NCI-H345 treated with DMSO at 0.1 percent for 48 hours (cell line): ENCODE data around the gene CARD11.

ENCODE experiments used
- DNase-seq: peaks from one replicate; lab custom pipeline; 2025; ENCODE audit not compliant: unreplicated experiment; lab: John Stamatoyannopoulos, UW

Gene CARD11

DNA sequence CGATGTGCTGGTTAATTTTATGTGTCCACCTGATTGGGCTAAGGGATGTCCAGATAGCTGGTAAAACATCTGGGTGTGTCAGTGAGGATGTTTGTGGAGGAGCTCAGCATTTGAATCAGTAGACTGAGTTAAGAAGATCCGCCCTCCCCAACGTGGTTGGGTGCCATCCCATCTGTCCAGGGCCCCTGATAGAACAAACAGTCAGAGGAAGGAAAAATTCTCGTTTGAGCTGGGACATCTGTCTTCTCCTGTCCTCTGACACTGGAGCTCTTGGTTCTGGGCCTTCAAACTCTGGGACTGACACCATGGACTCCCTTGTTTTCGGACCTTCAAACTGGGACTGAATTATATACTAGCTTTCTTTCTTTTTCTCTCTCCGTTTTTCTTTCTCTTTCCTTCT lies 59.6 kb downstream of the CARD11 start:
- no peak for DNase-seq

DNA sequence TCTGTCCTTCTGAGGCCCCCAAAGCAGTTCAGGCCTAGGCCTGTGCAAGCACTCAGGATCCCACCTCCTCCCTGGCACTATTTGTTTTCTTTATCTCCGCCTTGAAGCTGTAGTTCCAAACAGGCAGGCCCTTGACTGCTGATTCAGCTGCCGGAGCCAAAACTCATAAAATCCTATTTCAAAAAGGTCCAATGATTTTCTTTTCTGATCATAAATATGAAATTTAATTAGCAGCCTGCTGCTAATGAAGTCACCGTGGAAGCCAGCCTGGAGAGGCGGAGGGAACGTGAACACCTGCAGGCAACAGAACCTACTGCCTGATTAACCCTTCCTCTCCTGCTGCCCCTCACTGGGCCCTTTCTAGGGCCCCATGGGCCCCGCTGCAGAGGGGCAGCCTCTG lies 60.1 kb downstream of the CARD11 start:
- no peak for DNase-seq

DNA sequence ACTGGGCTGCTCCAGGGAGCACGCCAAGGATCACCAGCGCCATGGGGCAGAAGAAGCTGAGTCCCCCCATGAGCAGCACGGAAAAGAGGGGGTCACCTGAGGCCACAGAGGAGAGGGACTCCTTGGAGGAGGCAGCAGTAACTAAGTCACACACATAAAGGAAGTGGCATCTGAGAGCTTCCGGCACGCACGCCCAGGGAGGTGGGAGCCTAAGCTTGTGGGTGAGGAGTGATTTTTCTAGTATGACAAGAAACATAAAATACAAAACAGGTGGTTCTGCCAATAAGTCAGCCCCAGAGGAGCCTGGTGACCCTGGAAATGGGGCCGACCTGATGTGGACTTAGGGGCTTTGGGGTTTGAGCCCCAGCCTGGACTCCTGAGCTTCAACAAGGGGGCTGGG lies 60.8 kb downstream of the CARD11 start:
- DNase-seq, result no peak

DNA sequence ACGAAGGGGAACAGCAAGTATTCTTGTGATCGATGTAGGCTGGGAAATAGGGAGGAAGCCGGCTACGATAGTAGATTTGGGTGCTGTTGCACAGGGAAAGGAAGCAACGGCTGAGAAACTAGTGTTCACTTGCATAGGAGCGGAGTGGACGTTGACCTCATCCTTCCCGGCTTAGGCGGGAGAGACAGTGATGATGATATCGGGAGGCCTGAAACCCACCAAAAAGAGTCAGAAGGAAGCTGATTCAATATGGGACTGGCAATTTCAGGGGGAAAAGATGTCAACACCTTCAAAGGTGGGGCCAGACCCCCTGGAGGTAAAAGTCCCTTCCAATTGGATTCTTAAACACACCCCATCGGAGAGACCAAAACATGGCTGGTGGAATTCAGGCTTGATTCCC lies 61.3 kb downstream of the CARD11 start:
- DNase-seq, result no peak

DNA sequence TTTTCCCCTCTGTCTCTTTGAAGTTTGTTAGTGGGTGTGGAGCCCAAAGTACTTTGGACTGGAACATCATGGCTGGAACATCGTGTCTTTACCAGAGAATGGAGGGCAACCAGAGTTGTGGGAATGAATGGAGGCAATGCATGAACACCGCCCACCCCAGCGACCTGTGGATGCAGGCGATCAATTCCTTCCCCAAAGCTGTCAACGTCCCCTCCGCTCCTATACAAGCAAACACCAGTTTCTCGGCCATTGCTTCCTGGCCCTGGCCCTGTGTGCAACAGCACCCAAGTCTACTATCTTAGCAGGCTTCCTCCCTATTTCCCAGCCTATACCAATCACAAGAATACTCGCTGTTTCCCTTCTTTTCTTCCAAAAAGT lies 62.6 kb downstream of the CARD11 start:
- DNase-seq, result no peak

DNA sequence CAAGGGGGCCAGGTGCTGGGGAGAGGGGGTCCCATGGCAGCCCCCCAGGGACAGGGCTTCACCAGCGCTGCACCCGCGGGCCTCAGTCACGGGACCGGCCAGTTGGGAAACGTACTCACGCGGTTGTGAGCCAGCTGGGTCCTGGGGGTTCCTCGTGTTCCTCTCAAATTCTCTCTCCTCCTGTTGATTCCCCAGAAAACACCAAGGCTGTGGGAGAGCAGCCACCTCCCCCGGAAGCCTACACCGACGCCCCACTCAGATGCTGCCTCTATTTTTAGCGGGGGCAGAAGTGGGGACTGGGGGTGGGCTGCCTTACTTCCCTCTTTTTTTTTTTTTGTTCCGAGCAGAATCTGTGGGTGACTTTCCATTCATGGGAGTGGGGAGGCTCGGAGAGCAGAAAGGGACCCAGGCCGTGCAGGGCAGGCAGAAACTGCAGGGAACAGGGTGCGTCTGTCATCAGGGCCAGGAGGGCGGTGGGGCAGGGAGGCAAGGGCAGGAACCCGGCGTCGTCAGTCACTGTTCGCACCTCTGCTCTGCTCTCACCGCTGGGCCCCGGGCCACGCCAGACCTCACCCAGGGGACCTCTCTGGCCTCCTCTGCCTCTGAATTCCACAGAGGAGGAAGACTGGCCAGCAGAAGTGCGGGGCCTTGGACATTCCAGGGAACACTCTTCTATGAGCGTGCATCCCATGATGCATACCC lies 63.1 kb downstream of the CARD11 start:
- no peak for DNase-seq

DNA sequence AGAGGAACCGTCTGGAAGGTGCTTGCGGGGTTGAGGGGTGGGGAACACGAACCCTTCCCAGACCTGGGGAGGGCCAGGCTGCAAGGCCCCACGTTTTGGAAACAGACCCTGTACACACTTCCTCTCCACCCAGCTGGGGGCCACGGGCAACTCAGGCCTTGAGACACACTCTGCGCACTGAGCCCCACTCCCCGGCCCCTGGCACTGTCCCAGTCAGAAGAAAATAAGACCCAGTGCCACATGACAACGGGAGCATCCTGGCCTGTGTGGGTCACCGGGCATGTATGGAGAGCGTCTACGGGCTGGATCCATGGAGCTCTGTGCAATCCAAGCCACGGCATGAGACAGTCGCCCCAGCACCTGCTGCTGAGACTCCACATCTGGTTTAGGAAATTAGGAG lies 63.7 kb downstream of the CARD11 start:
- DNase-seq, result no peak

DNA sequence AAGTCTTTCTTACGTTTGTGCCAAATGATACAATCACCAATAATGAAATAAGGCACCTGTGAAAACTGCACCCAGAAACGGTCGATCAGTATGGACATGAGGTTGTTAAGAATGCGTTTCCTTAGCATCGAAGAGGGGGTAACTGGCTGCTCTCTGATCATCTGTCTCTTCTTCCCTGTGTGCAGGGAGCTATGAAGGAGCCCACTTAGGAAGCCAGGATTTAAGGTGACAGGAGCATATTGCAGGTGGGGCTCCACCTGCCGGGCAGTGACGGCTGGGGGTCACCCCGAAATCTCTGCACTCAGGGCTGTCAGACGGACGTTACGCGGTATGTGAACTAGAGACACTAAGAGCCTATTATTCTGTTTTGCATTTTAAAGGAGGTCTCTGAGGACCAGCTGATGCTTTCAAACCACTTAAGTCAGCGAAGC lies 64.5 kb downstream of the CARD11 start:
- no peak for DNase-seq

DNA sequence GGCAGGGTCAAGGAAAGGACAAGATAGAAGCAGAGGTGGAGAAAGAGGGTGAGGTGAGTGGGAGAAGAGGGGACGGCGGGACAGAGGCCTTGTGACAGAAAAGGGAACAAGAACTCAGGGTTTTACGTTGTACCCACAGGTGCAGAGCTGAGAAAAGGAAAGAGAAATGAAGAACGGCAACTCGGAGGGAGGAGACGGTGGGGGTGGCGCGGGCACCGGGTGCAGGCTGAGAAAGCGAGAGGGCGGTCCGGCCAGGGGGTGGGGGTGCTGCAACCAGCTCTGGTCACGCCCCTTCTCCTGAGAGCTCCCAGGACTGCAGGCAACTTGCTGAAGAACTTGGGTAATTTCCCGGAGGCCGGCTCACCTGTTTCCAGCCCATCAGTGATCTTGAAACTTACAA lies 65.3 kb downstream of the CARD11 start:
- DNase-seq, result no peak

DNA sequence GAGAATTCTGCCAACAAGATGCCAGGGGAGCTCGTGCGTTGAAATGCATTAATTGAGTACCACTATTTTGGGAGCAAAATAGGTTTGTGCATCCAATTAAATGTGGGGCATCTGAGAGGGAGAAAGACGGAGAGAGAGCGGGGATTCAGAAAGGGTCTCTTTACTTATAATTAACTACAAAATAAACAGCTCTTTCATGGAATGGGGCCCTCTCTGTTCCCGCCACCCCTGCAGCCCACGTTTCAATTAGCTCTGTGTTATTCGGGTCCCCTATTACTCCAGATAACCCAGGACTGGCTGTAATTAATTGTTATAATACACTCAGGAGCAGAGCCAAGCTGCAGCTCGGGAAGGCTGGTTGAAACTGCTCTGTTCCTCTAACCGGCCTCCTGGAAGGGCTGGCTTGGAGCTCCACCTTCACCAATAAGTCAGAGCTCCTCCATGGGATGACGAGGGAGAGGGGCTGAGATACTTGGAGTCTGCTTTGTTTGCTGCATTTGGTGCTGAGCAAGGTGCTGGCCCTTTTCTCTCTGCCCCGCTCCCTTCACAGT lies 67.8 kb downstream of the CARD11 start:
- no peak for DNase-seq

DNA sequence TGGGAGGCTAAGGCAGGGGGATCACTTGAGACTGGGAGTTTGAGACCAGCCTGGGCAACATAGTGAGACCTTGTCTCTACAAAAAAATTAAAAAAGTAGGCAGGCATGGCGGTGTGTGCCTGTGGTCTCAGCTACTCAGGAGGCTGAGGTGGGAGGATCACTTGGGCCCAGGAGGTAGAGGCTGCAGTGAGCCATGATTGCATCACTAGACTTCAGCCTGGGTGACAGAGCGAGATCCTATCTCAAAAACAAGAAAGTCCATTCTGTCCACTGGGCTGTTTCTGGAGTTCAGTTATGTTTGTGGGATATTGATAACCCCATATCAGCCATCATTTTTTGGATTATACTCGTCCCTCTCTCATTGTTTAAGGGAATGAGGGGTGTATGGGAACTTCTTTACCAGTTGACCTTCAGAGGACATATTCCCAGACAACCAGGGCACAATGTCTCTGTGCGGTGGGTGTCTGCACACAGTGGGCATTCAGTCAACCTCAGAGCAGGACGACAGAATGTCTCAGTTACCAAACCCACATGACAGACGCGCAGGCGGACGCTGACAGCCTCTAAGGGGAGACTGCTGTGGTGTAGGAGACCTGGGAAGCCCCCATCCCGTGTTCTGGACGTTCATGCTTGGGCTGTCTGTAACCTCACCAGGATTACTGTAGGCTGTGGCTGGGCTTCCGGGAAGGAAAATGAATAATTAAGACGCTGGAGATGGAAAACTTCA lies 69.4 kb downstream of the CARD11 start:
- no peak for DNase-seq

DNA sequence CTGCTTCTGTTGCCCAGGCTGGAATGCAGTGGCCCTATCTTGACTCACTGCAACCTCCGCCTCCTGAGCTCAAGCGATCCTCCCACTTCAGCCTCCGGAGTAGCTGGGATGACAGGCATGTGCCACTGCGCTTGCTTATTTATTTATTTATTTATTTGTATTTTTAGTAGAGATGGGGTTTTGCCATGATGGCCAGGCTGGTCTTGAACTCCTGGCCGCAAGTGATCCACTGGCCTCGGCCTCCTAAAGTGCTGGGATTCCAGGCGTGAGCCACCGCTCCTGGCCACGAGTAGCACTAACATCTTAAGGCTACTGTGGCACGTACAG lies 70.9 kb downstream of the CARD11 start:
- no peak for DNase-seq

DNA sequence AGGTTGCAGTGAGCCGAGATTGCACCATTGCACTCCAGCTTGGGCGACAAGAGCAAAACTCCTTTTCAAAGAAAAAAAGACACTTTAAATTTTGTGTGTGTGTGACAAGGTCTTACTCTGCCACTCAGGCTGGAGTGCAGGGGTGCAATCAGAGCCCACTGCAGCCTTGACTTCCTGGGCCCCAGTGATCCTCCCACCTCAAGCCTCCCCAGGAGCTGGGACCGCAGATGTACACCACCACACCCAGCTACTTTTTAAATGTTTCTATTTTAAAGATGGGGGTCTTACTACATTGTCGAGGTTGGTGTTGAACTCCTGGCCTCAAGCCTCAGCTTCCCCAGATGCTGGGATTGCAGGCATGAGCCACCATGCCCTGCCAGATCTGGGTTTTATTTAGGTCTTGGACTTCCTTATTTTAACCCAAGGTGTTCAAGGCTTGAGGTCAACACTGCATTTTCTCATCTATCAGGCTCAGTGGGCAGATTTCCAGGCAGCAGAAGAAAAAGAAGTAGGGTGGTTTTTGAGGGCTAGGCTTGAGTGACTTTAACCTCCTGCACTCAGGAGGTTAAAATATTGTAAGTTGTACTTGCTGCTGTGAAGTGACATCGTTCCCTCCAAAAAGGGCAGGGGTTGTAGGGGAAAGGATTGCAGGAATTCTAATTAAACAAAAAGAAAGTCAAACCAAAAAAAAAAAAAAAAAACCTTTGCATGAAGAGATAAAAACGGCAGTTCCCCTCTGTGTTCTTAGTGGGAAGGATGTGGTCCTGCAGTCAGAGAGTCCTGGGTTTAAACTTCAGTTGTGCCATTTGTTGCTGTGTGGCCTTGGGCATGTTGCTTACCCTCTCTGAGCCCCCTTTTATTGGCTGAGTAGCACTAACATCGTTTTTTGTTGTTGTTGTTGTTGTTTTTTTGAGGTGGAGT lies 71.5 kb downstream of the CARD11 start:
- no peak for DNase-seq

DNA sequence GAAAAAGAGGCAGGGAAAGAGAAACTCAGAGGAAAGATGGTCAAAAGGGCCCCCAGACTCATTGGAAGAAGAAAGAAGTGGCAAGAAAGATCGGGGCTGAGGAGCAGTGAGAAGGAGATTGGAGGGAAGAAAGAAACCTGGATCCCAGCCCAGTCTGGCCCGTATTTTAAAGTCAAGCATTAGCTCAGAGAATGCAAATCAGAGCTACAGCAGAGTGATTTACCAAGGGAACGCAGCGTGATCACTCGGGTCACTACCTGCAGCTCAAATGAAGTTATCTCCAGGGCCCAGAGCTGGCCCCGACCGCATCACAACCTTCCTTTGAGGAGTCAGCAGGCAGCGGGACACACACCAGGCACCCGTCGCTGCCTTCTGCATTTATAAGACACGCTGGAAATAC lies 72.8 kb downstream of the CARD11 start:
- DNase-seq, result no peak

DNA sequence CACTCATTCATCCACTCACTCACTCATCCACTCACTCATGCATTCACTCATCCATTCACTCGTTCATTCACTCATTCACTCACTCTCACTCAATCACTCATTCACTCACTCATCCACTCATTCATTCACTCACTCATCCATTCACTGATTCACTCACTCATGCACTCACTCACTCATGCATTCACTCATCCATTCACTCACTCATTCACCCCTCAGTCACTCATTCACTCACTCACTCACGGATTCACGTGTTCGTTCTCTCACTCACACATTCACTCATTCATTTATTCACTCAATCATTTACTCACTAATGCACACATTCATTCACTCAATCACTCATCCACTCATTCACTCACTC lies 73.4 kb downstream of the CARD11 start:
- DNase-seq, result no peak

DNA sequence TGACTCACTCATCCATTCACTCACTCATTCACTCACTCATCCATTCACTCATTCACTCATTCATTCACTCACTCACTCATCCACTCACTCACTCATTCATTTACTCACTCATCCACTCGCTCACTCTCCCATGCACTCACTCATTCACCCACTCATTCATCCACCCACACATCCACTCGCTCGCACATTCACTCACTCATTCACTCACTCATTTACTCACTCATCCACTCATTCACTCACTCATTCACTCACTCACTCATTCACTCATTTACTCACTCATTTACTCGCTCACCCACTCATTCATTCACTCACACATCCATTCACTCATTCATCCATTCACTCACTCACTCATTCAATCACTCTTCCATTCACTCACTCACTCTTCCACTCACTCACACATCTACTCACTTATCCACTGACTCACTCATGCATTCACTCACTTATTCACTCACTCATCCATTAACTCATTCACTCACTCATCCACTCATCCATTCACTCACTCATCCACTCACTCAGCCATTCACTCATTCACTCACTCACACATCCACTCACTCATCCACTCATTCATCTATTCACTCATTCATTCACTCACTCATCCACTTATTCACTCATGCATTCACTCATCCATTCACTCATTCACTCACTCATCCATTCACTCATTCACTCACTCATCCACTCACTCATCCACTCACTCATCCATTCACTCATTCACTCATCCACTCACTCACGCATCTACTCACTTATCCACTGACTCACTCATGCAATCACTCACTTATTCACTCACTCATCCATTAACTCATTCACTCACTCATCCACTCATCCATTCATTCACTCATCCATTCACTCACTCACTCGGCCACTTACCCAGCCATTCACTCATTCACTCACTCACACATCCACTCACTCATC lies 74.0 kb downstream of the CARD11 start:
- DNase-seq, result no peak

DNA sequence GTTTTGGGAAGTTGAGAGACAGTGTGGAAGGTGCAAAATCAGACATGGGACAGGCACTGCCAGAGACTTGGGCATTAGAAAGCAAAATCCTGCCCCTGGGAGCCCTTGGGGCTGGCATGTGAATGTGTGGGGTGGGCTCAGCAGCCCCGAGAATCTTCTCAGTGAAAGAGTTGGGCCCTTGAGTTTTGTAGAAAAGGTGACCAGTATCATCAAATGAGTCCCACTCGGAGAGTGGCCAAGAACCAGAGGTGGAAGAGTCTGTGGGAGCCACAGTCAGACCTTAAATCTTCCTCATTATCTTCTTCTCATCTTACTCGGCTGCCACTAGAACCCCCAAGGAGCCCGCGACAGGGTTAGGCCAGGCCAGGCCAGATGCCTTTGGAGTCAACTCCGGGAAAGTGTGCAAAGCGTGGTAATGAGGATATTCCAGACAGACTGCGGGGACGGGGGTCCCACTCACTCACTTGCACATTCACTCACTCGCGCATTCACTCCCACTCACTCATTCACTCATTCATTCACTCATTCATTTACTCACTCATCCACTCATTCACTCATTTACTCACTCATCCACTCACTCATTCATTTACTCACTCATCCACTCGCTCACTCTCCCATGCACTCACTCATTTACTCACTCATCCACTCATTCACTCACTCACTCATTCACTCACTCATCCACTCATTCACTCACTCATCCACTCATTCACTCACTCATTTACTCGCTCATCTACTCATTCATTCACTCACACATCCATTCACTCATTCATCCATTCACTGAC lies 74.9 kb downstream of the CARD11 start:
- no peak for DNase-seq

DNA sequence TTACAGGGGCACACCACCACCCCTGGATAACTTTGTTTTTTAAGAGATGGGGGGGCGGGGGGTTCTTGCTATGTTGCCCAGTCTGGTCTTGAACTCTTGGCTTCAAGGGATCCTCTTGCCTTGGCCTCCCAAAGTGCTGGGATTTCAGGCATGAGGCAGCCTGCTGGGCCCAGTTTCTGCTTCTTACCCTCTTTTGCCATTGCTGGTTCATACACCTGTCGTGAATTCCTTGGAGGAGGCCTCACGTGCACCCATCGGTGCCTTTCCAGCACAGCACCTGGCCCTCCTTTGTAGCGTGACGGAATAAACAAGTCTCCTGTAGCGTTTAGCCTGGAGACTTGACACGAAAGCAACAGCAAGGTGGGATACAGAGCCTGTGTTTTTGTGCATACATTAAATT lies 75.5 kb downstream of the CARD11 start:
- DNase-seq, result peak; percentile 88

DNA sequence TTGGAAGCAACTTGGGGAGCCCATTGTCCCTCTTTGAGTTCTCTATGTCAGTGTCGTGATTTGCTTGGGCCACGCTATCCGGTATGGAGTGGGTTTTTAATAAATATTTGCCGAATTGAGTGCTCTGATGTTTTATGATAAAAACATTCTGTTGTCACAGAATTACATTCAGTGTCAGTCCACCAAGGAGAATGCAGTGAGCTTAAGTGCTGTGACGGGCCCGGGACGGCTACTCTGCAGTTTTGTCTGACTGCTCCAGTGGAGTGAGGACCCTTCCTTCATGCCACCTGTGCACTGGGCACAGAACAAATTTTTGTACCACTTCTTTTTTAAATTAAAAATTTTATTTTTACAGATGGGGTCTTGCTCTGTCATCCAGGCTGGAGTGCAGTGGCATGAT lies 76.0 kb downstream of the CARD11 start:
- no peak for DNase-seq

DNA sequence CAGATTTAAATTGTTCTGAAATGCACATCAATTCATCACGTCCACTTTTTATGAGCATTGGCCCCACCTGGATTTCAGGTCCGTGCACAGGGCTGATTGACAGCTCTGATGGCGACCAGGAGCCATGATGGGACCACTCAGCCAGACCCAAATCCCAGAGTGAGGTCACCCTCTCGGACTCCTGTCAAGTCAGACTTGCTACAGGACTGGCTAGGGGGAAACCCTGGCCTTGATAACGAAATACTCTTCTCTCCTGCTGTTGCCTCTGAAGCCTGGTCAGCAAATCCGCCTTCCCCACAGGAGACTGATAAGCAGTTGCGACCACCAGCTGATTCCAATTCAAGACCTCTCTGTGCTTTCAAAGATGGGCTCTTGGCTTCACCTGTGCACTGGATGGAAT lies 76.4 kb downstream of the CARD11 start:
- DNase-seq, result no peak
